Renal cortex interstitium (tissue), 11 donors: ENCODE data around the gene HIVEP3. TPM values are rescaled to one million over a fixed set of nuclear protein-coding genes. Genes with fewer than 3 reads are reported as not detected.

ENCODE experiments used
- DNase-seq, 11 donors: peaks; one replicate each; pipeline ENCODE4 v3.0.0-alpha.2; 2013; ENCODE audit warnings: low read depth in 9 of 11, low spot score in 4 of 11; ENCODE audit errors: extremely low read depth in 1 of 11
- polyA plus RNA-seq, 3 donors: library from polyadenylated mRNA; unstranded; fragments of 120-200 nt; gene quantifications; one replicate each; pipeline ENCODE4 v1.2.1, GENCODE V29; 2013; ENCODE audit not compliant: insufficient read length in 3 of 3

The HIVEP3 gene
- polyA plus RNA-seq, 3 donors: 3.4 to 4.6 (median 4.1) TPM

DNA sequence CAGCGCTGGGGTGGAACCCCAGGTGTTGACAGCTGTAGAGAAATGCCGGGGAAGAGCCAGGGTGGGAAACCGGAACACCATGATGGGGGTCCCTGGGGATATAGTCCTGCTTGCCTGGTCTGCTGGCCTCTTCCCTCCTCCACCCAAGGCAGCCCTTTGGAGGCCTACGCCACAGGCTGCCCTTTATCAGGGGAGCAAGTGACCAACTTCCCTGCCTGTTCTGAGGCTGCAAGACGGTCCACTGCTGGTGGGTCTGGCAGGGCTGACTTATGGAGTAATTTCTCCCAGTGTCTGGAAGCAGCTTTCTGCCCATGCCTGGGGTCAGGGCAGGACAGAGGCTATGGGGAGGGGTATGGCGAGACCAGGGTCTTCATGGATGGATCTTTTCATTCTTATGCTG is 383.4 kb downstream of the HIVEP3 start:
- no peak for DNase-seq

DNA sequence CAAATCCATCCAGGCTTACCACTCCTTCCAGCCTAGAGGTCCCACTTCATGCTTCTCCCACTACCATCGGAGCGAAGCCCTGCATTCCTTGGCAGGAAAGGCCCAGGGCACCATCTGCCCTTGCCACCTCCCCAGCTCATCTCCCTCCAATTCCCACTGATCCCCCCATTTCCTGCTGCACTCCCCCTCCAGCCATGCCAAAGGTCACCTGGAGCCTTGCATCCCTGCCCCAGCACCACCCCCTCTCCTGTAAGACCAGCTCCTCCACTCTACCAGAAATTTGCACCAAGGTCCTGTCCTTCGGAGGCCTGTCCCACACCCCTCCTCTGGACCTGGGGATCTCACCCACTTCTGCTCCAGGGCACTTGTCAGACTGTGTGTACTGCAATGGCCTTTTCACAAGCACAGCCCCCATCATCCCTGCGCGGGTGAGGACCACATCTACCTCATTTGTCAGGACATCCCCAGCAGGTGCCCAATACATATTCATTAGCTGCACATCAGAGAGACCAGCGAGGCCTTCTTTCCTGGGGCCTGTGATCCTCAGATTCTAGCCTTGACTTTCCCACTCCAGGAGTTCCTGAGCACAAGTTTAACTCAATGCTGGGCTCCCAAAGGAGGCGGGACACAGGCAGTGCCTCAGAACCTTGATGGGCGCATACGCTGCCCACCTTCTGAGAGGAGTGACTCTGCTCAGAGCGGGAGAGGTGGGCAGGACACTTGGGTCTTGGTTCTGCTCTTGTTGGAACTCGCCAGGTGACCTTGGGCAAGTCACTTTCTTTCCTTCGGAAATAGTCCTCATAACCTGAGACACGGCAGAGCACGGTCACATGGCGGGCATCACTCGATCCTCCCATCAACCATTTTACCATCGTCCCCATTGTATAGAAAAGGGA is 384.3 kb downstream of the HIVEP3 start:
- DNase-seq: no peak

DNA sequence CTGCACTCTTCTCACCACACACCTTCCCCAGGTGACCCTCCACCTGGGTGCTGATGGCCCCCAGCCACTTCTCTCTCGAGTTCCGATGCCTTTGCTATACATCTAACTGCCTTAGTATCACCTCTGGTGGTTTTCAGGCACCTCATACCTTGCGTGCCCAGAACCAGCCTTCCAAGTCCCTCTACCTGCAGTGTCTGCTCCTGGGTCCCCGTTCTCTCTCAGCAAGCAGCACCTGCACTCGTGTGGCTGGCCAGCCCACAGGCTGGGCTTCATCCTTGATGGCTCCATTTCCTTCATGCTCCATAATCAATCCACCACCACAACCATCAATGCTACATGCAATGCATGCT is 385.0 kb downstream of the HIVEP3 start:
- DNase-seq: no peak

DNA sequence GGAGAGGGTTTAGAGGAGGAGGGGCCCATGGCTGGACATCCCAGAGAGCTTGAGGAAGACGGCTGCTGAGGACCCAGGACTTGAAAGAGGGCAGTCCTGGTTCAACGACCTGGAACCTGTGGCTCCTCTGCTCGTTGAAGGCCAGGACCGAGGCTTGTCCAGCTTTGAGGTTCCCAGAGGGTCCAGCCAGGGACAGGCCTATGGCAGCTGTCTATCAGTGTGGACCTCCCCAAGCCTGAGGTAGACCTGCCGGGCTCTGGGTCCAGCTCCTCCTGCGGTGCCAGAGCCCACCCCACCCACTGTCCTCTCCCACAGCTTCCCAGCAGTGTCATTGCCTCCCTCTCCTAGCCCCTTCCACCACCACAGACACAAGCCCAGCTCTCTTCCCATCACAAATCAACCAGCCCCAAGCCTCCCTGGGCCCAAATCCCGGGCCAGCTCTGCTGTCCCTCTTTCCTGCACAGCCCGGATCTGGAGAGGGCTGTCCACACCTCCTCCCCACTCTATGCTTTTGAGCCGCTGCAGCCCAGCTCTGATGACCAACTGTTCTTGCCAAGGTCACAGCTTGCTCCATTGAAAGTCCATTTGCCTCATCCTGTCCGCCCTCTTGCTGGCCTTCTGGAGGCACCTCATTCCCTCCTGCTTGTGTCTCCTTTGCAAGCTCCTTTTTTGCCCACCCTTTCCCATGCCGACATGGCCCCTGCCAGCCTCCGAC is 385.5 kb downstream of the HIVEP3 start:
- no peak for DNase-seq

DNA sequence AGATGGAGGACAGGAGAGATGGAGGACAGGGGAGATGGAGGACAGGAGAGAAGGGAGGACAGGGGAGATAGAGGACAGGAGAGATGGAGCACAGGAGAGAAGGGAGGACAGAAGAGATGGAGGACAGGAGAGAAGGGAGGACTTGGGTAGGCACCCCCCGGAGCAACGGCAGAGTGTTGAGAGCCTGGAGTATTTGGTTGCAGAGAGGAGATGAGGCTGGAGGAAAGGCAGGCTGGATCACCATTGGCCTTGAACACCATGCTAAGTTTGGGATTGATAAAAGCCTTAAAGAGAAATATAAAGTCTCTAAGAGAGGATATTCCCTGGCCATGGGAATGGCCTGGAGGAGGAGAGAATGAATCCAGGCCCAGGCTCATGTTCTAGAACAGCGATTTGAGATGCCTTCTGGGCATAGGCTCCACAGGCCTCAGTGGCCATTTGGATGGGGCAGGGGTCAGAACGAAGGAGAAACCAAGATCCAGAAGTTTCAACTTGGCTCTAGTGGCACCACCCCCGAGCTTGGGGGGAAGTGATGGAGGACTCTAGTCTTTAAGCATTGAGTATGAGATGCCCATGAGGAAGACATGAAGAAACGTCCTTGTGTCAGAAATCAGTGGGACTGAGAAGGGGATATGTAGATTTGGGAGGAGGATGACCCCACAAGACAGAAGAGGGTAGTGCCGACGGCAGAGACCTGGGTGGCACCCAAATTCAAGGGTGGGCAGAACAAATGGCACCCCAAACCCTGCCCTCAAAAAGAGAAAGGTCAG is 386.3 kb downstream of the HIVEP3 start:
- DNase-seq: no peak

DNA sequence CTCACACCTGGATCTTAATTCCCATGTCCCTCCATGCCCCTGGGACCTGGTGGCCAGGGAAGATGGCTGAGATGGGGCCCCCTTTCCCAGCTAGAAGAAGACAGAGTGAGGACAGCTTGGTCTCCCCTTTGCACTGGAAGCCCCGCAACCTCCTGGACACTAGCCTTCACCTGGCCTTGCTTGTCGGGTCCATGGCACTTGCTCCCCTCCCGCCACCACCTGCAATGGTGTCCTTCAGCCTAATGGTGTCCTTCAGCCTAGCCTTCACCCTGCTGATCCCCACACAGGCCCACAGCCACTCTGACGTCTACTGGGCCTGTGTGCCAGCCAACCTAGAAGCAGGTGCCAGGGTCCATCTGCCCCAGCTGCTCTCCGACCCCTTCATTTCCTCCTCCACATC is 388.3 kb downstream of the HIVEP3 start:
- no peak for DNase-seq

DNA sequence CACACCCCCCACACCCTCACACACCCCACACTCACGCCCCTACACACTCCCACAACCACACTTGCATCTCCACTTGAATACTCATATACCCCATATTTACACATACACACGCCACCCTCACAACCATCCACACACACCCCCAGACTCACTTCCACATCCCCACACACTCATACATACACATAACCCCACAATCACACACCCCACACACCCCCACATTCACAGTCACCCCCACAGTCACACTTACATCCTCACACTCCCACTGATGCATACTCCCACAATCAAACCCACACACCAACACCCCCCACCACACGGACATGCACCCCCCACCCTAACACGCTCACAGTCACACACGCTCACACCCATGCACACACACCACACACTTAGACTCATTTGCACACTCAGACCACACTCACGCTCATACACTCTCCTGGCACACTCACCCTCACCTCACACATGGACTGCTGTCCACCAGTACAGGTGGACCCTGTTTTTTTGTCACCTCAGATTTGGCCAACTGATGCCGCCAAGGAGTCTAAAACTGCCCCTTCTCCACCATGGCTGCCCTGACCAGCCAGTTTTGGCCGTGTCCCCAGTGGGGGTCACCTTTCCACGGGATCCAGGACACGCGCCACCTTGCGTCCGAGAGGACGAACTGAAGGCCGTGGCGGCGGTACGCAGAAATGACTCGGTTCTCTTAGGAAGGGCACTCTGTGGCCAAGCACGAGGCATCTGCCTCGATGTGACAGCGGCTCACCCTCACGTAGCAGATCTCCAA is 388.9 kb downstream of the HIVEP3 start:
- no peak for DNase-seq

DNA sequence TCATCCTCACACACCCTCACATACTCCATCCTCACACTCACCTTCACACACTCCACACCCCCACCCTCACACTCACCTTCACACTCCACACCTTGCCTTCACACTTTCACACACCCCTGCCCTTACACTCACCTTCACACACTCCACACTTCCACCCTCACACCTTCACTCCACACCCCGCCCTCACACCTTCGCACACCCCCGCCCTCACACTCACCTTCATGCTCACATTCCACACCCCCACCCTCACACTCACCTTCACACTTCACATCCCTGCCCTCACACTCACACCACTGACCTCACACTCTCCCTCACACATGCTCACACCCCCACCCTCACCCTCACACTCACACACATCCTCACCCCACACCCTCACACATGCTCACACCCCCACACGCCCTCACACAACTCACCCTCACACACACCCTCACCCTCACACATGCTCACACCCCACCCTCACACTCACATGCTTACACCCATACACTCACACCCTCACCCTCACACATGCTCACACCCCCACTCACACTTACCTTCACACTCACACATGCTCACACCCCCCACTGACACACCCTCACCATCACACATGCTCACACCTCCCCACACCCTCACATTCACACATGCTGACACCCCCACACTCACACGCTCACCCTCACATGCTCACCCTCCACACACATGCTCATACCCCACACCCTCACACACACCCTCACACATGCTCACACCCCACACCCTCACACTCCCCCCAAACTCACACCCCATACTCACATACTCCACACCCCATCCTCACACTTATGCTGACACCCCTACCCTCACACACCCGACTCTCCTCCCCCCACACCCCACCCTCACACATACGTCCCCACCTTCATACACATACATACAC is 389.8 kb downstream of the HIVEP3 start:
- DNase-seq: no peak

DNA sequence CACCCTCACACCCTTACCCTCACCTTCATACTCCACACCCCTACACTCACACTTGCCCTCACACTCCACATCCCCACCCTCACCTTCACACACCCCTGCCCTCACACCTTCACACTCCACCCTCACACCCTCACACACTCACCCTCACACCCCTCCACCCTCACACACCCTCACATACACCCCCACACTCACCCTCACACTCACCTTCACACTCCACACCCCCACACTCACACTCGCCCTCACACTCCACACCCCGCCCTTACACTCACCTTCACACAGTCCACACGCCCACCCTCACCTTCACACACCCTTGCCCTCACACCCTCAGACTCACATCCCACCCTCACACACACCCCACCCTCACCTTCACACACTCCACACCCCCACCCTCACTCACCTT is 390.6 kb downstream of the HIVEP3 start:
- no peak for DNase-seq

DNA sequence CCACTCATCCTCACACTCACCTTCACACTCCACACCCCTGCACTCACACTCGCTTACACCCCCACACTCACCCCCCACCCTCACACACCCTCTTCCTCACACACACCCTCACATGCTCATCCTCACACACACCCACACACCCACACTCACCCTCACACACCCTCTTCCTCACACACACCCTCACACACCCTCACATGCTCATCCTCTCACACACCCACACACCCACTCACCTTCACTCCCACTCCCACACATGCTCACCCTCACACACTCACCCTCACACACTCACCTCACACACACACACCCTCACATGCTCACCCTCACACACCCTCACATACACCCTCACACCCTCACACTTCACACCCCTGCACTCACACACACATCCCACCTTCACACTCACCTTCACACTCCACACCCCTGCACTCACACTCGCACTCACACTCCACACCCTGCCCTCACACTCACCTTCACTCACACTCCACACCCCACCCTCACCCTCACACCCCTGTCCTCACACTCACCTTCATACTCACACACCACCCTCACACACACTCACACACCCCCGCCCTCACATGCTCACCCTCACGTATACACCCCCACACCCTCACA is 391.7 kb downstream of the HIVEP3 start:
- no peak for DNase-seq

DNA sequence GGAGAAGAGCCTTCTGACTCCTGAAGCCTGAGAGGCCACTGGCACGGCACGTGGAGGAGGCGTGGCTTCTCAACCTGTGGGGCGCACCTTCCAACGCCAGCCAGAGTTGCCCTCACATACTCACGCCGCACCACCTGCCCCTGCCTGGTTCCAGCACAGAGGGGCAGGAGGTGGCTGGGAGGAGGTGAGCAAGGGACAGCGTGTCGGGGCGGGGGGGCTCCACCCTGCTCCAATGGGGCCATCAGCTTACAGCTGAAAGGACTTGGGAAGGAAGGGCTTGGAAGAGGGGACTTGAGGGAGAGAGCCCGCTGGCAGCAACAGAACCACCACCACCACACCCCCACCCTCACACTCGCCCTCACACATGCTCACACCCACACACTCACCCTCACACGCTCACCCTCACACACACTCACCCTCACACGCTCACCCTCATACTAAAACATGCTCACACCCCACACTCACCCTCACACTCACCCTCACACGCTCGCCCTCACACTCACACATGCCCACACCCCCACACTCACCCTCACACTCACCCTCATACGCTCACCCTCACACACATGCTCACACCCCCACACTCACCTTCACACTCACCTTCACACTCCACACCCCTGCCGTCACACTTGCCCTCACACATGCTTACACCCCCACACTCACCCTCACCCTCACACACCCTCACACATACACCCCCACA is 392.7 kb downstream of the HIVEP3 start:
- DNase-seq: no peak

DNA sequence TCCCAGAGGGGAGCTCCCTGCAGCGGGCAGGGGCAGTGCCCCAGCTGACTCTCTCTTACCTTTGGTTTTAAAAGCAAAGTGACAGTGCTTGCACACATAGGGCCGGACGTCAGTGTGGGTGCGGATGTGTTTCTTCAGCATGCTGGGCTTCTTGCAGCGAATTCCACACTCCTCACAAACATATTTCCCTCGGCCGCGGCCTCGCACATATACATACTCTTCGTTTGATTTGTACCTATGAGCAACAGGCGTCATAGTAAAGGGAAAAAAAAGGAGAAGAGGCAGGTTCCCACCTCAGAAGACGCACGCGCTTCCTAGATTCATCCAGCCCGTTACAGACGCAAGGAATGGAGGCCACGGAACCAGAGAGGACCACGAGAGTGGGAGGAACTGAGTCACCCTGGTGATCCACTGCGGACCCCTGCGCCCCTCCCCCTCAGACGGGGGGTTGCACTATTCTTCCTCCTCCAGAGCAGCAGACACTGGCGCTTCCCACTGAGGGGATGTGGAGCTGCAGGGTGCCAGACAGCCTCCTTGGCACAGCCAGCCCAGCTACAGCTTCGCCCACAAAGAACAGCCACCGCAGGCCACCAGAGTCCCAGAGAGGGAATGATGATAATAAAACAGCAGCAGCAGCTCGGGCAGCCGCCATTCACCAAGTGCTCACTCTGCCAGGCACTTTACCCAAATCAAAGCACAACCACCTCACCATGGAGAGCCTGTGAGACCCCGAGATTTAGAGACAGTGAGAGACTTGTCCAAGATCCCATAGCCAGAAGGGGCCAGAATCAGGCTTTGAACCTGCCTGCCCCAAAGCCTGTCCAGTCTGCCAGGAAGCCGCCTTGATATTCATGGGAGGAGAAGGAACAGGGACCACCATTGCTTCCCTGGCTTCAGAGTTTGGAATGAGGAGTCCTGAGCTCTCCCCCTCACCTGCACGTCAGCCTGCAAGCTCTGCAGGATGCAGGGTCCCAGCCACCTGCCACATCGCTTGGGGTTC is 393.7 kb downstream of the HIVEP3 start:
- no peak for DNase-seq

DNA sequence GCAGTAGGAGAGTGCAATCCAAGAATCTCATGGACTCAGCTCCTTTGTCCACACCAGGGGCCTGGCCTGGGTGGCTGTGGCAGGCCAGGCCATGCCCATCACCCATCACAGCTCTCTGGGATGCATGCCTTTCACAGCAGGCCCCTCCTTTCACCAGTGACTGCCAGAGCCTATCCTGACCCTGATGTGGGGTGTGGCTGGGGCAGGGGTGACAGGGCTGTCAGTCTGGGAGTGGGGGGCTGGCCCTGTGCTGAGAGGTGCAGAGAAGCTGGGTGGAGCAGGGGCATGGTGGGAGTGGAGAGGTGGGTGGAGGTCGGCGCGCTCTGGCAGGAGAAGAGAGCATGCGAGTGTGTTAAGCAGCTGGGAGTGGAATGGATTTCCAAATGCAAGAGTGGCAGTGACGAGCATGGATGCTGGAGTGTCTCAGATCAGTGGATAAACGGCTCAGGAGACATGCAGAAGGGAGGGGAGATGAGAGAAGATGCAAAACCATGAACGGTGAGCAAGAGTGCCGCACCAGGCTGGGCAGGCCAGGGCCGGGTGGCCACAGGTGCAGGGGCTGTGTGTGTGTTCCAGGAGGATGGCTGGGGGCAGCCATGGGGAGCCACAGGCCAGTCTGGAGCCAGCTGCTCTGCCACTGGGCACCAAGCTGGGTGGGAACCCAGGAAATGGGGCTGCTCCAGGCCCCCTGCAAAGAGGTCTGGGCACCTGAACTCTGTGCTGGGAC is 394.6 kb downstream of the HIVEP3 start:
- DNase-seq: no peak

DNA sequence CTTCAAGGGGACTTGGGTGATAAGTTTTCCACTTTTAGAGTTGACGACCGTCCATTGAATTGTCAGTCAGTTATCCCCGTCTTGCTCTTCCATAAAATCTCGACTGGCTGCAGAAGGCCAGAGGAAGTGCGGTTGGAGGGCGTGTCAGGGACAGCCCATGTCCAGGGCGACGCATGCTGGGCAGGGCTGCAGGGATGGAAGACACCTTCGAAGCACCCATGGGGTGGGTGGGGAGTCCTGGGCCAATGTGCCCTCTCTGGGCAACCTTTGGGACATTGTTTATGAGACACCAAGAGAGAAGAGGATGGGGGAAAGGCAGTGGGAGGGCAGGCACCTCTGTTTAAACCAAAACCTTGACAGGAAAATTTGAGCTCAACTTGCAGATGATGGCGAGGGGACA is 395.7 kb downstream of the HIVEP3 start:
- DNase-seq: no peak

DNA sequence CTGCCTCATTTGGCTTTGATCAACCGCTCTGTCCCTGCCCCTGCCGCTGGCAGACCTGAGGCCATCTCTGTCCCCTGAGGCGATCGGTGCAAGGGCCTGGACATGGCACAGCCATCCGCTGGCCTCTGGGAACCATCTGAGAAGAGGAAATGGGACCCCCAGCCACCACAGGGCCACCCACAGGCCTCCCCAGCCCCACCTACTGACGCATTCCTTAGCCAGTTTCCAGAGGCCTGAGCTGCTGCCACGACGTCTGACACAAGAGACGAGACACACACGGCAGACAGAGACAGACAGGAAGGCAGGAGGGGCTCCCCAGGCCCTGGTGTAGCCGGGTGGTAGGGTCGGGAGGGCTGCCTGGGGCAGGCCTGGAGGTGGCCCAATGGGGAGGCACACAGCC is 397.0 kb downstream of the HIVEP3 start:
- no peak for DNase-seq
